ENCODE results near the gene SNX18. TPM values are rescaled to one million over a fixed set of nuclear protein-coding genes. Genes with fewer than 3 reads are reported as not detected.

The SNX18 gene
- total and polyA plus RNA-seq, 2 of the 8 experiments (the other 6 are each of a cell fraction or from before 2014, with no cell fraction given): 5.8 to 17.7 TPM

DNA sequence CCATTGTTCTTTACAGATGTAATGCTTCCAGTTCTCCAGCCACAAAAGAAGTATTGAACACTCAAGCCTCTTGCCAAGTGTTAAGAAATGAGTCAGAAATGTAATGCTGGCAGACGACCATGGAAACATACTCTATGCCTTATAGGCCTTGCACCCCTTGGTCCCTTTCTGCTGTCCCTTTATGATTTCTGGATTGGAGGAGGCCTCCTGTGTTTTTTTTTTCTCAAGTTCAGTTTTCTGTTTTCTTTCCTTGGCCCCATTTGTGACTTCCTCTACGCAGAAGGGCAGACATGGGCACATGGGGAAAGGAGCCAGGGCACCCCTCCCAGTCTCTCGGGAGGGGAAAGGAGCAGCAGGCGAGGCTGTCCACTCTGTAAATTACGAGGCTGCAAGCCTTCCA lies 53.4 kb downstream of the SNX18 start:
- H2BK120ac ChIP-seq (replicated peaks; ENCODE audit: low read depth, low read length): no peak overlapping the region
- H4K8ac ChIP-seq (ENCODE audit: extremely low read depth, insufficient read depth, low read length): no peak overlapping the region
- no peaks in the 10 kb centered on the region for H3K79me1 ChIP-seq (ENCODE audit: low read depth, low read length)
- no peaks in the 10 kb centered on the region for H3K9me3 ChIP-seq (ENCODE audit: insufficient read depth in 2 of 2, low read depth in 1 of 2, low read length in 1 of 2)
- H2BK5ac ChIP-seq (ENCODE audit: low read depth, low read length): no peak overlapping the region
- H3K4me2 ChIP-seq (ENCODE audit: insufficient read depth in 1 of 2, low read depth in 2 of 2, low read length in 2 of 2): no peak overlapping the region
- no peak overlapping the region for H2AK5ac ChIP-seq (ENCODE audit: low read depth, low read length)
- H3K79me2 ChIP-seq (ENCODE audit: control insufficient read depth in 1 of 2, insufficient read depth in 2 of 2, low read length in 2 of 2): no peaks in the 10 kb centered on the region
- H3K27me3 ChIP-seq (replicated peaks in 1 of 4; ENCODE audit: control insufficient read depth in 3 of 4, extremely low read depth in 1 of 4, insufficient read depth in 3 of 4, low read length in 3 of 4): no peaks in the 10 kb centered on the region
- no peak overlapping the region for H2AFZ ChIP-seq (ENCODE audit: low read length)
- H3K23ac ChIP-seq (ENCODE audit: insufficient read length): no peak overlapping the region
- no peak for TF ChIP-seq ZNF274 (IDR thresholded peaks at IDR 0.05; ENCODE audit: borderline replicate concordance, extremely low read depth, low read length)
- no peak for TF ChIP-seq JUN (IDR thresholded peaks at IDR 0.05; ENCODE audit: low read depth, low read length)
- no peak for TF ChIP-seq MAFK (IDR thresholded peaks at IDR 0.05; ENCODE audit: low read depth, low read length)
- TF ChIP-seq BACH1 (IDR thresholded peaks at IDR 0.05; ENCODE audit: low read length): no peak
- TF ChIP-seq NANOG (IDR thresholded peaks at IDR 0.05; ENCODE audit: insufficient read depth, low read depth, low read length, poor library complexity, severe bottlenecking): no peak
- no peak for TF ChIP-seq RNF2 (IDR thresholded peaks at IDR 0.05; ENCODE audit: borderline replicate concordance, low read depth, low read length, missing control alignments, poor library complexity, severe bottlenecking)
- no peak for TF ChIP-seq HDAC6 (IDR thresholded peaks at IDR 0.05; ENCODE audit: low read depth, low read length)
- TF ChIP-seq RXRA (IDR thresholded peaks at IDR 0.05; ENCODE audit: insufficient read depth, low read depth, low read length): no peak
- TF ChIP-seq PHF8 (conservative IDR thresholded peaks at IDR 0.05; ENCODE audit: low read depth, low read length): no peak
- no peak for TF ChIP-seq TEAD4 (IDR thresholded peaks at IDR 0.05; ENCODE audit: low read depth, low read length)
- ChIA-PET POLR2A (ENCODE audit: partially characterized antibody) (no interaction called here), CTCF (ENCODE audit: partially characterized antibody) (no interaction called here)
- no peaks in the 10 kb centered on the region for H4K20me1 ChIP-seq (replicated peaks in 1 of 2; ENCODE audit: control insufficient read depth in 1 of 2, insufficient read depth in 2 of 2, low read length in 2 of 2)
- no peak overlapping the region for H3K56ac ChIP-seq (replicated peaks; ENCODE audit: insufficient read length, low read depth, low read length)
- H3K4me1 ChIP-seq (replicated peaks in 1 of 4; ENCODE audit: control insufficient read depth in 3 of 4, insufficient read depth in 4 of 4, low read length in 3 of 4): no peaks in the 10 kb centered on the region
- no peak overlapping the region for H3K4ac ChIP-seq (replicated peaks; ENCODE audit: insufficient read length, low read depth, low read length)
- no peak for FAIRE-seq
- no peak overlapping the region for H3K14ac ChIP-seq (ENCODE audit: insufficient read length)
- no peak overlapping the region for H4K91ac ChIP-seq (replicated peaks; ENCODE audit: insufficient read length, low read length)
- DNase-seq (ENCODE audit: low read depth in 1 of 2, low spot score in 2 of 2): no peak
- no peak overlapping the region for H2BK20ac ChIP-seq (ENCODE audit: low read length)
- no peak overlapping the region for H2BK12ac ChIP-seq (ENCODE audit: low read depth, low read length)
- H3K9ac ChIP-seq (replicated peaks in 1 of 4; ENCODE audit: extremely low read depth in 1 of 4, low read depth in 3 of 4, low read length in 3 of 4): no peak overlapping the region
- WGBS, 2 experiments (ENCODE audit: extremely low coverage in 1 of 2, insufficient coverage in 1 of 2, insufficient read length in 1 of 2, insufficient replicate concordance in 2 of 2, low coverage in 1 of 2, low lambda C conversion rate in 2 of 2, missing lambda C conversion rate in 1 of 2): 94% methylated on average over 4 of the region's 5 CpGs; no CpG with 5 or more reads in 1 of the 2 experiments
- no peak overlapping the region for H3K27ac ChIP-seq (ENCODE audit: low read depth, low read length)
- H2BK15ac ChIP-seq (ENCODE audit: low read length): no peak overlapping the region
- H3K18ac ChIP-seq (ENCODE audit: extremely low read depth, low read length): no peak overlapping the region
- no peaks in the 10 kb centered on the region; the same call in 1 of the 2 replicates for H3K23me2 ChIP-seq (ENCODE audit: low read depth, low read length)
- no peak overlapping the region for H3K4me3 ChIP-seq (ENCODE audit: extremely low read depth in 1 of 4, insufficient read depth in 2 of 4, low read depth in 3 of 4, low read length in 4 of 4)
- no peak overlapping the region for H4K5ac ChIP-seq (ENCODE audit: insufficient read length, low read depth, low read length)
- H3K36me3 ChIP-seq (ENCODE audit: control insufficient read depth in 2 of 4, insufficient read depth in 4 of 4, low read length in 3 of 4): no peaks in the 10 kb centered on the region

Data from H1 (cell line).